ENCODE results near the gene ARFGEF3.

- no peak for TF ChIP-seq CTCF (conservative IDR thresholded peaks at IDR 0.05)
- TF ChIP-seq ZFX (IDR thresholded peaks at IDR 0.05), result no peak
Measured at GRCh38 chr6:138116661-138116999, 45.1 kb upstream of the ARFGEF3 start.

All from C4-2B (cell line).